GM21825 (cell line): Measurements from ENCODE around the gene AGR2.
"Not testable (repeated sequence)": the region's sequence is repeated elsewhere in the genome, so short reads cannot be mapped to it uniquely, and the experiment has no call there.

ENCODE experiments used
- ATAC-seq: cut with Tn5 transposase; IDR thresholded peaks from one replicate; pipeline ENCODE4 v1.9.1; 2021; ENCODE audit warnings: mild to moderate bottlenecking, moderate library complexity; ENCODE audit not compliant: unreplicated experiment

Gene AGR2

GRCh38 chr7:16774986-16775385 lies 29.8 kb downstream of the AGR2 start:
- ATAC-seq: no peak

GRCh38 chr7:16774294-16774693 lies 30.5 kb downstream of the AGR2 start:
- ATAC-seq: no peak

DNA sequence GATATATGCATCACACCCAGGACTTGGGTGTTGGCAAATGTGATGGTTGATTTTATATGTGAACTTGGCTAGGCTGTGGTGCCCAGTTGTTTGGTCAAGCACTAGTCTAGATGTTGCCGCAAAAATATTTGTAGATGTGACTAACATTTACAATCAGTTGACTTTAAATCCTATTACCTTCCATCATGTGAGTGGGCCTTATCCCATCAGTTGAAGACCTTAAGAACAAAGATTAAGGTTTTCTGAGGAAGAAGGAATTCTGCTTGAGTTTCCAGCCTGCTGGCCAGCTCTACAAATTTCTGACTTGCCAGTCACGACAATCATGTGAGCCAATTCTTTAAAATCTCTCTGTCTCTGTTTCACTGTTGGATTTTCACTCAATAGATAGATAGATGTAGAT lies 30.9 kb downstream of the AGR2 start:
- ATAC-seq: no peak

DNA sequence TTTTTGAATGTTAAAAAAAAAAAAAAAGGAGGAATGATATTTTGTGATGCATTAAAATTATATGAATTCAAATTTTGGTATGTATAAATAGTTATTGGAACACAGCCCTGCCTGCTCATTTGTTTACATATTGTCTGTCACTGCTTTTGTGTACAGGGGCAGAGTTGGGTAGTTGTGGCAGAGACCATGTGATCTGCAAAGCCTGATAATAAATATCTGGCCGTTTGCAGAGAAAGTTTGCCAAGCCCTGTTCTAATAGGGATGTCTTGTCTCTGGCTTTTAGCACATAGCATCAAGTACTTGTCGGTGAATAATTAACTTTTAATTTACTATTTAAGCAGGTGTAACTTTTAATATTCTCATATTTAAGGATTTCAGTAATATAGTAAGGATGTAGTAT lies 31.5 kb downstream of the AGR2 start:
- no peak for ATAC-seq

GRCh38 chr7:16770657-16771329 lies 34.0 kb downstream of the AGR2 start:
- ATAC-seq: no peak

GRCh38 chr7:16769994-16770393 lies 34.8 kb downstream of the AGR2 start:
- ATAC-seq: not testable (repeated sequence)

DNA sequence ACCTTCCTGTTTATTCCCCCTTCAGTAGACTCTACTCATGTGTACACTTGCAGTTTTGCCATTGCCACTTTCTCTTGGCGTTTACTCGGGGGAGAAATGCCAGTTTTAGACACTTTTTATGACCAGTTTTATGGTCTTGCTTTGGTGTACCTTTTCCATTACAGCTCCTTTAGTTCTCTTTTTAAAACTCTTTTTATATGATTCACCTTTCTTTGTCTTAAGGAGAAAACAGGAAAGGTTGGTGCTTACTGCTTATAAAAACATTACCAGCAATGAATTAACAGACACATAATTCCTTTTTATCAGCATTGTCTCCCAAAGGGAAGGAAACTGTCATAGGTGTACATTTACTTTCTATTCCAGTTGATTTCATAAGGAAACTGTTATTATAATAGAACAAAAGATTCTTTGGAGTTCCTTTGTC lies 39.4 kb downstream of the AGR2 start:
- no peak for ATAC-seq

- ATAC-seq: no peak
Observed at GRCh38 chr7:16764942-16765341, 39.9 kb downstream of the AGR2 start.

DNA sequence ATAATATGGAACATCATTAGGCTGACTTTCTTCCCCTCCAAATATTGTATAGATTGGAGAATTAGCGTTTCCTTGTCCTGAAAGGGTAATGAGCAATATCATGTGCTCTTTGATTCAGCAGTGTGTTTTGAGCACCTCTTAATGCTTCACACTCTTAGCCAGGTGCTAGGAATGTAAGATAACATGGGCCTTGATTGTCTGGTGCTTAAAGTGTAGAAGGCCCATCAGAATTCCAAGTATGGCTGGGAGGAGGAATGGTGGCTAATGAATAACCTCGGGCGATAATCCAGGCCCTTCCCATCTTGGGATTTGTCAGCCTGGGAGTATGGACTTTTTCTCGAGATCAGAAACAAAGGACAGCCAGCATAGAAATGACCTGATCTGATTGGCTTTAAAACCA lies 42.6 kb downstream of the AGR2 start:
- ATAC-seq: no peak

DNA sequence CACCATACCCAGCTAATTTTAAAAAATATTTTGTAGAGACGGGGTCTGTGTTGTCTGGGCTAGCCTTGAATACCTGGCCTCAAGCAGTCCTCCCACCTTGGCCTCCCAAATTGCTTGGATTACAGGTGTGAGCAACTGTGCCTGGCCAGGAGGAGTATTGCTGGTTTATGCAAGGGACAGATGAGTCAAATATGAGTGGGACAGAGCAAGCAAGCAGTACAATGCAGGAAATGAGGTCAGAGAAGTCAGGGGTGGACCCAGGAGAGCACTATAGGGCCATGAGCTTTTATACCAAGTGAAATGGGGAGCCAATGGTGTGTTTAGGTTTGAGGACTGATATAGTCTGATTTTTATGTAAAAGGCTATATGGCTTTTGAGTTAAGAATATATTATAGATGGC lies 45.0 kb downstream of the AGR2 start:
- ATAC-seq: no peak

DNA sequence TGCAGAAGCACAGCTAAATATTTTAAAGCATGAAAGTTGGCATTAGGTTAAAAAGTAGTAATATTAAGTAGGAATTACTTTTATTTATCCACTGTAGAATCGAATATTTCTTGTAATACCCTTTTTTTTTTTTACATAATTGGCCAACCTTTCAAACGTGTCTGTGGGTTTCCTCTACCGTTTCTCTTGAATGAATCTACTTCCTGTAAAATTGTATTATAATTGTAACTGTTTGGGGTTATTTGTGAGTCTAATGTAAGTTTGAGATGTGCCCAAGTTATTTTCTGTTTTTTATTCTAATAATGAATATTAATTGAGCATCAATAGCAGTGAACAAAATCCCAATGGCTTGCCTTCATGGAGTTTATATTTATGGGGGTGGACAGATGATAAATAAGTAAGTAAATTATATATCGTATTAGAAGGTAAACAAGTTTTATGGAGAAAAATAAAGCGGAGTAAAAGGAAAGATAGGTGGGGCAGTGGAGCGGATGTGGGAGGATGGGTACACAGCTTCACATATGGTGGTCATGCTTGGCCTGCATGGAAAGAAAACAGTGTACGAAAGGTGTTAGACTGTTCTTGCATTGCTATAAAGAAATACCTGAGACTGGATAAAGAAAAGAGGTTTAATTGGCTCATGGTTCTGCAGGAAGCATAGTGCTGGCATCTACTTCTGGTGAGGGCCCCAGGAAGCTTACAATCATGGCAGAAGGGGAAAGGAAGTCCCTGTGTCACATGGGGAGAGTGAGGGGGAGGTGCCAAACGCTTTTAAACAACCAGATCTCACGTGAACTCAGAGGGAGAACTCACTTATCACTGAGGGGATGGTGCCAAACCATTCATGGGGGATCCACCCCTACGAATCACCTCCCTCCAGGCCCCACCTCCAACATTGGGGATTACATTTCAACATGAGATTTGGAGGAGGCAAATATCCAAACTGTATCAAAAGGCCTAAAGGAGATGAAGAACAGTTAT lies 45.9 kb downstream of the AGR2 start:
- no peak for ATAC-seq

- no peak for ATAC-seq
Observed at GRCh38 chr7:16758036-16758435, 46.8 kb downstream of the AGR2 start.

DNA sequence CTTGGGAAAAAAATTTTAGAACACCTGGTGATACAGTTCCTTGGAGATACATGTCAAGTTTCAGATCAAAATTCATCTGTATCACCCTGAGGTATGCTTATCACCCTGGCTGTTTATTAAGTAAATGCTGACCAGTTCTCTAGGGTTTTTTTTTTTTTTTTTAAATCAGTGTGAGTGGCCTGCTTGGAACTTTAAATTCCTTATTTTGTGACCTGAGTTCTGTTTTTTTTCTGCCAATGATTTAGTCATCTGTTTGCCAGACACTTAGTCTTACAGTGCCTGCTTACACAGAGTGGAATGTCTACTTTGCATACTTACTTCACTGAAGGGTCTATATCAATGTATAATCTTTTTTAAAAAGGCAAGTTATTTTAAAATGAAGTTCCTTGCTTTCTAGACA lies 49.4 kb downstream of the AGR2 start:
- ATAC-seq: no peak

DNA sequence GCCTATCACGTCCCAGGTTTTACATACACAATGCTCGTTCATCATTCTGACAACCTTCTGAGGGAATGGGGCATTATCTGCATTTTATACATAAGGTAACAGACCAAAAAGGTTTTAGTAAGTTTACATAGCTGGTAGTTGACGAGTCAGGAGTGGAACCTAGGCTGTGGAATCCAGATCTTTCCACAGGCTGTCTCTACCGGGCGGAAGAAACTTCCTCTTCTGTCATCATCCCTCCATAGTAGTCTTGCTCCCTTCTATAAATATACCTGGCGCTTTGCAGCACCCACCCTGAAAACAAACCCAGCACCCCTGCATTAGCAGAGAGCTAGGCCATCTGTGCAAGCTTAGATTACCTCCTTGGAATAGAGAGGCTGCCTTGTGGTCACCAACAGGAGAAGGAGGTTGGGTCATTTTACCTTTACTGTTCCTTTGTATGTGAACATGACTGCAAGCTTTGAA lies 49.9 kb downstream of the AGR2 start:
- no peak for ATAC-seq

GRCh38 chr7:16753932-16754855 lies 50.6 kb downstream of the AGR2 start:
- no peak for ATAC-seq

GRCh38 chr7:16753102-16753931 lies 51.5 kb downstream of the AGR2 start, which contains the start of gene TSPAN13:
Gene TSPAN13, plus strand, starts transcription at chr7:16753755. Its CDS starts 213 bp downstream, at chr7:16753968.
- peak; percentile 80 for ATAC-seq

DNA sequence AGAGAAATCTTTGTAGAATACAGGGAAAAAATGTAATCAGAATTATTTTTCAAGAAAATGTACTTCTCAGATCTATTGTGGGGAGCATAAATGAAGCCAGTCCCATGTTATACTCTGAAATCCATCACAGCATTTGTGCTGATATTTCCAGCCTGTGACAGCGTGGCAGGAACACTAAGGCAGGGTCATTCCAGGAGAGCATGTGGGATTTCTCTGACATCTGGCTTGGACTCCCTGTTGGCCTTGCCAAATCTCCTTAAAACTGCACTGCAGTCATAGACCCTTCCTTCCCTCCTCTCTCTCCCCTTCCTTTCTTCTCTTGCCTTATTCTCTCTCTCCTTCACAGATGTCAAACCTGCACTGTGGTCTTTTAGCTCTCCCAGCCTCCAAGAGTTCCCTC lies 57.7 kb downstream of the AGR2 start:
- ATAC-seq: no peak

- ATAC-seq: no peak
Observed at GRCh38 chr7:16745645-16746044, 59.2 kb downstream of the AGR2 start.

- ATAC-seq: no peak
Observed at GRCh38 chr7:16744518-16745250, 60.1 kb downstream of the AGR2 start.
